Tibial nerve (tissue), 4 donors: ENCODE data around the gene VENTX. TPM values are rescaled to one million over a fixed set of nuclear protein-coding genes. Genes with fewer than 3 reads are reported as not detected.

ENCODE experiments used
- DNase-seq, 2 donors: peaks; one replicate each; pipeline ENCODE4 v3.0.0-alpha.2; 2019; ENCODE audit warnings: low spot score in 2 of 2
- H3K27ac ChIP-seq, 4 donors: fragments of 200-600 bp; sonication (generic) in 3 of 4; one replicate each; pipeline ENCODE4 v1.5.1; 2017 to 2019; ENCODE audit warnings: mild to moderate bottlenecking in 1 of 4
- H3K27me3 ChIP-seq, 2 donors: fragments of 200-600 bp; sonication (generic) in 1 of 2; one replicate each; pipeline versions ENCODE4 v1.5.1 to v1.6.0; 2017 to 2019
- H3K36me3 ChIP-seq, 3 donors: fragments of 200-600 bp; sonication (generic); one replicate each; pipeline ENCODE4 v1.5.1; 2018 to 2019
- H3K4me1 ChIP-seq, 4 donors: fragments of 200-600 bp; sonication (generic) in 3 of 4; one replicate each; pipeline ENCODE4 v1.5.1; 2017 to 2019
- H3K4me3 ChIP-seq, 4 donors: fragments of 200-600 bp; sonication (generic) in 3 of 4; one replicate each; pipeline ENCODE4 v1.5.1; 2017 to 2019; ENCODE audit warnings: mild to moderate bottlenecking in 1 of 4, moderate library complexity in 1 of 4
- H3K9me3 ChIP-seq, 4 donors: fragments of 200-600 bp; sonication (generic) in 3 of 4; one replicate each; pipeline ENCODE4 v1.5.1; 2017 to 2019
- CTCF ChIP-seq, 5 experiments: fragments of 200-600 bp in 3 of 5; fragments of 450-650 bp in 2 of 5; sonication (generic) in 3 of 5; IDR thresholded peaks; one replicate each; pipeline ENCODE4 v1.5.1; 2016 to 2019; ENCODE audit warnings: antibody characterized with exemption in 5 of 5, mild to moderate bottlenecking in 3 of 5, moderate library complexity in 2 of 5
- EP300 ChIP-seq, 2 donors: sonication (generic); formaldehyde crosslinking; IDR thresholded peaks; one replicate each; pipeline ENCODE4 v1.6.1; 2017; ENCODE audit warnings: antibody characterized with exemption in 2 of 2, mild to moderate bottlenecking in 1 of 2
- POLR2A ChIP-seq, 2 donors: fragments of 450-650 bp; IDR thresholded peaks; one replicate each; pipeline ENCODE4 v1.6.1; 2017; ENCODE audit warnings: antibody characterized with exemption in 2 of 2, mild to moderate bottlenecking in 2 of 2, moderate library complexity in 2 of 2
- WGBS, 2 donors: methylation state at CpG; one replicate each; pipeline ENCODE4 v1.1.5; 2018; 5-methylcytosine and 5-hydroxymethylcytosine counted together
- total RNA-seq, 4 donors: library from RNA; depleted of rRNA; stranded (reverse); fragments of >200 nt; gene quantifications; one replicate each; pipeline ENCODE4 v1.1.0, GENCODE V29; 2016

VENTX gene
- total RNA-seq, 4 donors from 2014 or later, result 2.5 to 10.5 (median 4.9) TPM

DNA sequence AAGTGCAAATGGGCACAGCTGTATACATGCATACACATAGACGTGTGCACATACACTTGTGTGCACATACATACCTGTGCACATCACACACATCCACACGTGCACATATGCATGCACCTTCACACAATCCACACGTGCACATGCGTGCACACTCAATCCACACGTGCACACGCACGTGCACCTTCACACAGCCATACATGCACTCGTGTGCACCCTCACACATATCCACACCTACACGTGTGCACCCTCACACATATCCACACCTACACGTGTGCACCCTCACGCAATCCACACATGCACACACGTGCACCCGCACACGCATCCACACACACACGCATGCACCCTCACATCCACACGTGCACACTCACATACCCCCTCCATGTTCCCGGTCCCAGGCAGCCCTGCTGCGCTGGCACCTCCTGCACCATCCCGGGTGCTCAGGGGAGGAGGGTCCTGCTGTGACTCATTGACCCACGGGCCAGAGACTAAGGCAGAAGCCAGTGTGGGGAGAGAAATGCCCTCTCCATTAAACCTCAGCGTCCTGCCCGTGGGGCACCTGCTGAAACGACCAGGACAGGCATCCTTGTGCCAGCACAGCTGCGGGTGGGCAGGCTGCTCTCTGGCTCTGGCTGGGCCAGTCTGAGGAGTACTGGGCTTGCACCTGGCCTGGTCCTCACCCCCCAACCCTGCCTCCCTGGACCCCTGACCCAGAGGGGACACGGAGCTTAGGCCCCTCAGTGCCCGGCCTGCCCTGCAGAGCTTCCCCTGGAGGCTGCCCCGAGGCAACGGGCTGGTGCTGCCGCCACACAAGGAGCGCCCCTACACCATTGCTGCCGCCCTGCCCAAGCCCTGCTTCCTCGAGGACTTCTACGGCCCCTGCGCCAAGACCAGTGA, 25.4 kb upstream of the VENTX start:
- no peak for DNase-seq
- TF ChIP-seq EP300 (IDR thresholded peaks at IDR 0.05) (no peak), POLR2A (IDR thresholded peaks at IDR 0.05) (no peak), CTCF (IDR thresholded peaks at IDR 0.05) (no peak)
- no peaks in the 10 kb centered on the region for H3K4me1 ChIP-seq
- no peak overlapping the region for H3K4me3 ChIP-seq
- no peaks in the 10 kb centered on the region for H3K9me3 ChIP-seq
- H3K27me3 ChIP-seq, result peaks cover 0 to 6% of the 10 kb centered on the region in 2 donors
- H3K27ac ChIP-seq, result no peak overlapping the region
- 89 to 92% methylated on average over 31 to 34 of the region's 34 CpGs for WGBS, 2 donors
- no peaks in the 10 kb centered on the region for H3K36me3 ChIP-seq

DNA sequence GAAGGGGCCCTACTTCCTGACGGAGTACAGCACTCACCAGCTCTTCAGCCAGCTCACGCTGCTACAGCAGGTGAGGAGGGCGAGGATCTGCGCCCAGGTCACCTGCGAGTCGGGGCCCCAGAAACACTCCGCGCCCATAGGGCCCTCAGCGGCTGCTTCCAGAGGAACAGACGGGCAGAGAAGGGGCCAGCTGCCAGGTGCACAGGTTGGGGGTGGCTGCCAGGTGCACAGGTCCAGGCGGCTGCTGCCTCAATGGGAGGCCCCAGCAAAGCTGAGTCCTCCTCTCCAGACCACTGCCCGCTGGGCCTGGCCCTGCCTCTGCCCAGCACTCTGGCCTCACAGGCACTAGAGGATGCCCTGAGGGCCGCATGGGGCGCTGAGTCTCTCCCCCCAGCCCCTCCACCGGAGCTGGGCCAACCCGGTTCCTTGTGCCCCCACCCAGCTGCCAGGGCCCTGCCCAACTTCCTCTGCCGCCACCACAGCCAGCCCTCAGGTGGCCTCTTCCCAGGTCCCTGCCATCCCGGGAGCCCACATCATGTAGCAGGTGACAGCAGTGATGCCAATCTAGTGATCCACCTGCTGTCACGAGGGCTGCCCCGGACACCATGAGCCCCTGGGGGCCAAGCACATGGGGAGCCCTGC, 24.7 kb upstream of the VENTX start:
- DNase-seq, result no peak
- TF ChIP-seq CTCF (IDR thresholded peaks at IDR 0.05) (no peak), EP300 (IDR thresholded peaks at IDR 0.05) (no peak), POLR2A (IDR thresholded peaks at IDR 0.05) (no peak)
- Histone ChIP-seq H3K4me3 (no peak overlapping the region), H3K36me3 (no peaks in the 10 kb centered on the region), H3K4me1 (no peaks in the 10 kb centered on the region), H3K9me3 (no peaks in the 10 kb centered on the region), H3K27ac (no peak overlapping the region), H3K27me3 (peaks cover 0 to 6% of the 10 kb centered on the region in 2 donors)
- 81 to 88% methylated on average over 9 to 19 of the region's 20 CpGs for WGBS, 2 donors

DNA sequence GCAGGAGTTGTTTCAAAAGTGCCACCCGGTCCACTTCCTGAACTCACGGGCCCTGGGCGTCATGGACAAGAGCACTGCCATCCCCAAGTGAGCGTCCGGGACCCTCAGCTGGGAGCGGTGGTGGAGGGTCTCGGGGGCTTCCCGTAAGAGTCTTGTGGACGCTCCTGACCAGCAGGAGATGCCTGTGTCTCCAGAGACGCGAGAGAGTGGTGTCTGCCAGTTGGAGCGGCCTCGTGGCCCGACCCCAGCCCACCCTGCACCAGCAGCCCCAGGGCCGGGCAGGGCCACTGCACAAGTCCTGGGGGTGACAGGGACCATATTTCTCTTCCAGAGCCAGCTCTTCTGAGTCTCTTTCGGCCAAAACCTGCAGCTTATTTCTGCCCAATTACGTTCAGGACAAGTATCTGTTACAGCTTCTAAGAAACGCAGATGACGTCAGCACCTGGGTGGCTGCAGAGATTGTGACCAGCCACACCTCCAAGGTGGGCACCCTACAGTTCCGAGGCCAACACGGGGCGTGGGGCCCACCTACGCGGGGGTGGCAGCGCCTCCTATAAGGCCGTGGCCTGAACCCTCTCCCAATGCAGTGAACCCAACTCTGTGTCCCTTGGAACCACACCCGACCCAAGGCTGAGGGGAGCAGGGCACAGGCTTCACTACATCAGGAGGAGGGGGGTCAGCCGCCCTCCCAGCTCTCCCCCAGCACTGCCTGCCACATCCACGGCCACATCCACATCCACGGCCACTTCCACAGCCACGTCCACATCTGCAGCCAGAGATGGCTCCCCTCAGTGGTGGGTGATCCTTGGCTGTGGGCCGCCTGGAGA, 23.8 kb upstream of the VENTX start:
- H3K27ac ChIP-seq, result no peak overlapping the region
- peaks cover 0 to 10% of the 10 kb centered on the region in 2 donors for H3K27me3 ChIP-seq
- no peaks in the 10 kb centered on the region for H3K9me3 ChIP-seq
- no peak overlapping the region for H3K4me3 ChIP-seq
- no peaks in the 10 kb centered on the region for H3K36me3 ChIP-seq
- TF ChIP-seq EP300 (IDR thresholded peaks at IDR 0.05) (no peak), POLR2A (IDR thresholded peaks at IDR 0.05) (no peak), CTCF (IDR thresholded peaks at IDR 0.05) (no peak)
- 85 to 87% methylated on average over 21 to 32 of the region's 32 CpGs for WGBS, 2 donors
- H3K4me1 ChIP-seq, result no peaks in the 10 kb centered on the region
- no peak for DNase-seq

GRCh38 chr10:133214468-133215410, 22.9 kb upstream of the VENTX start:
- no peaks in the 10 kb centered on the region for H3K36me3 ChIP-seq
- WGBS, 2 donors, result 76 to 77% methylated on average over 20 to 26 of the region's 28 CpGs
- H3K4me3 ChIP-seq, result no peak overlapping the region
- no peaks in the 10 kb centered on the region for H3K9me3 ChIP-seq
- no peak for TF ChIP-seq EP300 (IDR thresholded peaks at IDR 0.05)
- TF ChIP-seq POLR2A (IDR thresholded peaks at IDR 0.05), result no peak
- no peak for TF ChIP-seq CTCF (IDR thresholded peaks at IDR 0.05)
- DNase-seq, result no peak
- H3K27ac ChIP-seq, result no peak overlapping the region
- no peaks in the 10 kb centered on the region for H3K4me1 ChIP-seq
- H3K27me3 ChIP-seq, result peaks cover 0 to 17% of the 10 kb centered on the region in 2 donors
